Tibial artery (tissue), 4 donors: ENCODE data around the gene SEC22A.

Experiments used
- DNase-seq, 2 donors: peaks; one replicate each; pipeline ENCODE4 v3.0.0-alpha.2; 2019
- H3K27ac ChIP-seq, 2 donors: fragments of 200-600 bp; sonication (generic) in 1 of 2; 1 replicate in 1 of 2; 2 replicates in 1 of 2; pipeline ENCODE4 v1.5.1; 2018 to 2019; ENCODE audit warnings: mild to moderate bottlenecking in 1 of 2
- H3K27me3 ChIP-seq, 2 donors: fragments of 200-600 bp; sonication (generic) in 1 of 2; one replicate each; pipeline versions ENCODE4 v1.5.1 to v1.6.0; 2016 to 2019
- H3K36me3 ChIP-seq, 3 donors: fragments of 200-600 bp; sonication (generic) in 2 of 3; one replicate each; pipeline ENCODE4 v1.5.1; 2016 to 2019; ENCODE audit warnings: mild to moderate bottlenecking in 2 of 3
- H3K4me1 ChIP-seq, 4 donors: fragments of 200-600 bp; sonication (generic) in 2 of 4; 1 replicate in 3 of 4; 2 replicates in 1 of 4; pipeline ENCODE4 v1.5.1; 2016 to 2019
- H3K4me3 ChIP-seq, 2 donors: fragments of 200-600 bp; sonication (generic) in 1 of 2; 1 replicate in 1 of 2; 2 replicates in 1 of 2; pipeline ENCODE4 v1.5.1; 2018 to 2019; ENCODE audit warnings: mild to moderate bottlenecking in 2 of 2
- H3K9me3 ChIP-seq, 3 donors: fragments of 200-600 bp; sonication (generic) in 1 of 3; one replicate each; pipeline ENCODE4 v1.5.1; 2016 to 2019
- CTCF ChIP-seq, 2 experiments: fragments of 200-600 bp in 1 of 2; fragments of 450-650 bp in 1 of 2; IDR thresholded peaks; one replicate each; pipeline ENCODE4 v1.5.1; 2017 to 2019; ENCODE audit warnings: antibody characterized with exemption in 2 of 2, mild to moderate bottlenecking in 1 of 2, moderate library complexity in 1 of 2
- intact Hi-C: fragments of 100-400 bp; cut with DNase I; formaldehyde crosslinking; loops from one replicate; pipeline ENCODE4 v1.15.0; 2023; ENCODE audit warnings: low total_unique reads

SEC22A gene

GRCh38 chr3:123318374-123318773, 116.6 kb downstream of the SEC22A start:
- Histone ChIP-seq H3K4me1 (peaks cover 0 to 26% (median 3%) of the 10 kb centered on the region in 4 donors), H3K27me3 (no peaks in the 10 kb centered on the region), H3K36me3 (peaks cover 42 to 92% (median 69%) of the 10 kb centered on the region in 3 donors), H3K27ac (no peak overlapping the region), H3K4me3 (no peak overlapping the region), H3K9me3 (no peaks in the 10 kb centered on the region)
- TF ChIP-seq CTCF (IDR thresholded peaks at IDR 0.05) = no peak
- peak in 1 of 2 donors; percentile 16 for DNase-seq
- intact Hi-C loops = no loop called here

- no peaks in the 10 kb centered on the region for H3K9me3 ChIP-seq
- intact Hi-C loops = no loop called here
- H3K4me1 ChIP-seq = peaks cover 0 to 30% (median 2%) of the 10 kb centered on the region in 4 donors
- peak overlapping the region in 1 of 2 donors; percentile 55 for H3K27ac ChIP-seq
- peak in 1 of 2 donors; percentile 12 for DNase-seq
- no peak for TF ChIP-seq CTCF (IDR thresholded peaks at IDR 0.05)
- H3K4me3 ChIP-seq = no peak overlapping the region
- H3K36me3 ChIP-seq = peaks cover 53 to 83% (median 65%) of the 10 kb centered on the region in 3 donors
- H3K27me3 ChIP-seq = no peaks in the 10 kb centered on the region
These were observed 118.0 kb downstream of the SEC22A start for GRCh38 chr3:123319760-123320159.

- Histone ChIP-seq H3K27me3 (no peaks in the 10 kb centered on the region), H3K9me3 (no peaks in the 10 kb centered on the region), H3K36me3 (peaks cover 58 to 83% (median 66%) of the 10 kb centered on the region in 3 donors), H3K4me1 (peaks cover 0 to 30% (median 6%) of the 10 kb centered on the region in 4 donors), H3K4me3 (no peak overlapping the region), H3K27ac (peak overlapping the region in 1 of 2 donors; percentile 55)
- TF ChIP-seq CTCF (IDR thresholded peaks at IDR 0.05) = no peak
- intact Hi-C loops = no loop called here
- DNase-seq = no peak
These were observed 118.5 kb downstream of the SEC22A start for GRCh38 chr3:123320221-123320620.

- H3K27me3 ChIP-seq = no peaks in the 10 kb centered on the region
- intact Hi-C loops = no loop called here
- no peak overlapping the region for H3K4me3 ChIP-seq
- H3K27ac ChIP-seq = peak overlapping the region in 1 of 2 donors; percentile 66
- TF ChIP-seq CTCF (IDR thresholded peaks at IDR 0.05) = no peak
- peaks cover 0 to 36% (median 8%) of the 10 kb centered on the region in 4 donors for H3K4me1 ChIP-seq
- DNase-seq = peak in 1 of 2 donors; percentile 16
- H3K9me3 ChIP-seq = no peaks in the 10 kb centered on the region
- H3K36me3 ChIP-seq = peaks cover 59 to 85% (median 66%) of the 10 kb centered on the region in 3 donors
These were observed 120.1 kb downstream of the SEC22A start for GRCh38 chr3:123321806-123322205.

GRCh38 chr3:123322866-123323265, 121.1 kb downstream of the SEC22A start:
- intact Hi-C loops = no loop called here
- peaks cover 56 to 83% (median 71%) of the 10 kb centered on the region in 3 donors for H3K36me3 ChIP-seq

More at GRCh38 chr3:123322866-123323265, 121.1 kb downstream of the SEC22A start:
- Histone ChIP-seq H3K4me1 (peaks cover 0 to 36% (median 8%) of the 10 kb centered on the region in 4 donors), H3K4me3 (no peak overlapping the region), H3K27me3 (no peaks in the 10 kb centered on the region), H3K27ac (peak overlapping the region; percentile 45 to 66), H3K9me3 (no peaks in the 10 kb centered on the region)
- TF ChIP-seq CTCF (IDR thresholded peaks at IDR 0.05) = no peak
- peak in 1 of 2 donors; percentile 17 for DNase-seq
